MCF 10A (cell line): ENCODE results near the gene HIF1AN. TPM values are rescaled to one million over a fixed set of nuclear protein-coding genes. Genes with fewer than 3 reads are reported as not detected.
A peak's percentile ranks its signal among the peaks of the same experiment; 100 is the strongest.

Source experiments
- BruUV-seq: library from RNA; stranded (reverse); fragments of 400-500 nt; replicated peaks from 2 replicates; lab custom pipeline; 2021; lab: Mats Ljungman, UMichigan
- CTCF ChIA-PET: fragments of 300-600 bp; sonication (Branson Sonifier 250); formaldehyde crosslinking; extraction: SDS; loops from one replicate; lab custom pipeline; 2021; ENCODE audit warnings: antibody characterized with exemption, inconsistent platforms; lab: Yijun Ruan, JAX
- POLR2A ChIA-PET: fragments of 300-600, 350-650 bp; sonication (Branson Sonifier 250); formaldehyde crosslinking; extraction: SDS; loops from one replicate; lab custom pipeline; 2020; ENCODE audit warnings: antibody characterized with exemption, inconsistent platforms; lab: Yijun Ruan, JAX
- DNase-seq: peaks from one replicate; pipeline ENCODE4 v3.0.0-alpha.2; 2018; ENCODE audit not compliant: unreplicated experiment
- H3K27ac Mint-ChIP-seq: one replicate; pipeline ENCODE4 v1.8.0; 2022; ENCODE audit warnings: mild to moderate bottlenecking, low read depth, mixed read lengths; ENCODE audit not compliant: unreplicated experiment
- H3K27me3 Mint-ChIP-seq: one replicate; pipeline ENCODE4 v1.8.0; 2022; ENCODE audit warnings: mixed read lengths; ENCODE audit not compliant: insufficient read depth, unreplicated experiment
- H3K36me3 Mint-ChIP-seq: one replicate; pipeline ENCODE4 v1.8.0; 2022; ENCODE audit warnings: mild to moderate bottlenecking, moderate library complexity, mixed read lengths; ENCODE audit not compliant: insufficient read depth, unreplicated experiment
- H3K4me1 Mint-ChIP-seq: one replicate; pipeline ENCODE4 v1.8.0; 2022; ENCODE audit warnings: mixed read lengths; ENCODE audit not compliant: insufficient read depth, unreplicated experiment
- H3K4me3 Mint-ChIP-seq: one replicate; pipeline ENCODE4 v1.8.0; 2022; ENCODE audit warnings: mild to moderate bottlenecking, moderate library complexity, mixed read lengths; ENCODE audit not compliant: unreplicated experiment
- H3K9me3 Mint-ChIP-seq: one replicate; pipeline ENCODE4 v1.8.0; 2022; ENCODE audit warnings: mixed read lengths; ENCODE audit not compliant: unreplicated experiment
- intact Hi-C: fragments of 100-400 bp; cut with micrococcal nuclease; formaldehyde crosslinking; loops from 2 replicates; pipeline ENCODE4 v1.14.1; 2022
- total RNA-seq: library from RNA; stranded (reverse); gene quantifications from 2 replicates; pipeline ENCODE4 v1.2.3, GENCODE V29; 2022
- TF ChIP-seq, protein P1 (sequence below): fragments of 200-600 bp; IDR thresholded peaks from one replicate; pipeline ENCODE4 v1.8.0; 2022; ENCODE audit warnings: antibody characterized with exemption, mild to moderate bottlenecking; ENCODE audit not compliant: unreplicated experiment

Gene HIF1AN
- total RNA-seq, 1 experiment from 2014 or later = 40.1 TPM

DNA sequence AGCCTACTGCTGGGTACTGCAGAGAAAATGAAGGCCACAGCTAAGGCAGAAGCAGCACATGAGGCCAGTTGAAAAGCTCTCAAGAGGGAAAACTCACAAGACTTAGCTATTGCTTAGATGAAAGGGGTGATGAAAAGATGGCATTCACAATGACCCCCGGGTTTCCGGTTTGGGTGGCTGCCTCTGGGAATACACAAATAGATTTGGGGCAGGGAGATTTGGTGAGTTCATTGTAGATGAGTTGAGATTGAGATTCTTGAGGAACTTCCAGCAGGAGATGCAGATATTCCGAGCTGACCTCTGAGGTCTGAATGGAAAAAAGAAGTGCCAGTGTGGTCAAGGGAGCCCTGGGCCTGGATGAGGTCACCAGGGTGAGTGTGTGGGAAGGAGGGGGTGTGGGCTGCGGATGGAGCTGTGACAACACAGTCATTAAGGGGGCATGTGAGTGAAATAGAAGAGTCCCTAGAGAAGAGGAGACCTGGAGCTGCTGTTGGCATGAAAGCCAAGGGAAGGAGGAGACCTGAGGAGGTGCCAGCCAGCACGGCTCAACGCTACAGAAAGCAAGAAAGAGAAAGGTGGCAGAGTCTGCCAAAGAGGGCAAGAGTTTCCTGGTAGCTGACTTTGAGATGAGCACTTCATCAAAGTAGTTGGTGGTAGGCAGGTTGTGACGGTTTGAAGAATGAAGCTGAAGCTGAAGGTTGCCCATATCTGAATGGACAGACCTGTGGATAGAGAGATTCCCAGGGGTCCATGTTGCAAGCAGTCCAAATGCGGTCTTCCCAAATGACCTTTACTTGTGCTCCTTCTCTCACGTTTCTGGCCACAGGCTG lies 43.7 kb downstream of the HIF1AN start:
- TF ChIP-seq, protein P1, sequence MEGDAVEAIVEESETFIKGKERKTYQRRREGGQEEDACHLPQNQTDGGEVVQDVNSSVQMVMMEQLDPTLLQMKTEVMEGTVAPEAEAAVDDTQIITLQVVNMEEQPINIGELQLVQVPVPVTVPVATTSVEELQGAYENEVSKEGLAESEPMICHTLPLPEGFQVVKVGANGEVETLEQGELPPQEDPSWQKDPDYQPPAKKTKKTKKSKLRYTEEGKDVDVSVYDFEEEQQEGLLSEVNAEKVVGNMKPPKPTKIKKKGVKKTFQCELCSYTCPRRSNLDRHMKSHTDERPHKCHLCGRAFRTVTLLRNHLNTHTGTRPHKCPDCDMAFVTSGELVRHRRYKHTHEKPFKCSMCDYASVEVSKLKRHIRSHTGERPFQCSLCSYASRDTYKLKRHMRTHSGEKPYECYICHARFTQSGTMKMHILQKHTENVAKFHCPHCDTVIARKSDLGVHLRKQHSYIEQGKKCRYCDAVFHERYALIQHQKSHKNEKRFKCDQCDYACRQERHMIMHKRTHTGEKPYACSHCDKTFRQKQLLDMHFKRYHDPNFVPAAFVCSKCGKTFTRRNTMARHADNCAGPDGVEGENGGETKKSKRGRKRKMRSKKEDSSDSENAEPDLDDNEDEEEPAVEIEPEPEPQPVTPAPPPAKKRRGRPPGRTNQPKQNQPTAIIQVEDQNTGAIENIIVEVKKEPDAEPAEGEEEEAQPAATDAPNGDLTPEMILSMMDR = no peak
- ChIA-PET CTCF (interaction anchor here (0.5 kb wide), 1 partner anchor 950 kb away, joined by 3 read pairs; no protein-coding TSS in a partner anchor), POLR2A (no interaction called here)
- intact Hi-C loops = no loop called here
- Mint-ChIP-seq H3K36me3 (no peaks in the 10 kb centered on the region), H3K4me1 (no peaks in the 10 kb centered on the region), H3K27ac (no peak overlapping the region), H3K27me3 (peaks cover 82% of the 10 kb centered on the region), H3K4me3 (no peak overlapping the region), H3K9me3 (no peaks in the 10 kb centered on the region)
- DNase-seq = no peak
- BruUV-seq = no TSS peak

DNA sequence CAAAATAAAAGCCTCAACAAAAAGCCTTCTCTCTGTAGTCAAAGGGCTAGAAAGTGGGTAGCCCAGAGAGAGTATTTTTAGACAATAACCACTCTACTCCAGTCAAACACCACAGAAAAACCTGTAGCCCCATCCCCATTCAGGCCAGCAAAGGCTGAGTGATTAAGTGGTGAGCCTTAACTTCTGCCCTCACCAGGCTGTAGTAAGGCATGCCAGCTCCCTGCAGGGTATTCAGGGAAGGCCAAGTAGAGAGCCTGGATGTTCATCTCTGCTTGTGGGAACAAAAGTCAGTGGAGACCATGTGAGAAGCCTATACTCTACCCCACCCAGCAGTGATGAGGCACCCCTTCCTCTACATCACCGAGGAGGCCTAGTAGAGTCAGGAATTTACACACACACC lies 51.2 kb downstream of the HIF1AN start:
- Mint-ChIP-seq H3K27ac (no peak overlapping the region), H3K27me3 (peaks cover 83% of the 10 kb centered on the region), H3K4me1 (no peaks in the 10 kb centered on the region), H3K9me3 (peaks cover 18% of the 10 kb centered on the region), H3K4me3 (no peak overlapping the region), H3K36me3 (no peaks in the 10 kb centered on the region)
- ChIA-PET CTCF (no interaction called here), POLR2A (no interaction called here)
- BruUV-seq = no TSS peak
- TF ChIP-seq, protein P1 = no peak
- intact Hi-C loops = no loop called here
- no peak for DNase-seq

DNA sequence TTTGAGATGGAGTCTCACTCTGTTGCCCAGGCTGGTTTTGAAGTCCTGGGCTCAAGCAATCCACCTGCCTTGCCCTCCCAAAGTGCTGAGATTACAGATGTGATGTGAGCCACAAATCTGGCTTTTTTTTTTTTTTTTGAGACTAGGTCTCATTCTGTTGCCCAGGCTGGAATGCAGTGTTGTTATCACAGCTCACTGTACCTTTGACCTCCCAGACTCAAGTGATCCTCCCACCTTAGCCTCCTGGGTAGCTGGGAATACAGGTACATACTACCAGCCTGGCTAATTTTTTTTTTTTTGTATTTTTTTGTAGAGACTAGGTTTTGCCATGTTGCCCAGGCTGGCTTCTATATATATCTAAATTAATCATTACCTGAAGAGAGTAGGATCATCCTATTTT lies 62.4 kb downstream of the HIF1AN start:
- Mint-ChIP-seq H3K9me3 (no peaks in the 10 kb centered on the region), H3K36me3 (no peaks in the 10 kb centered on the region), H3K27me3 (peaks cover 32% of the 10 kb centered on the region), H3K4me1 (peaks cover 6% of the 10 kb centered on the region), H3K27ac (no peak overlapping the region), H3K4me3 (no peak overlapping the region)
- no TSS peak for BruUV-seq
- DNase-seq = no peak
- POLR2A ChIA-PET = interaction anchor here (0.6 to 1.4 kb wide), 3 partner anchors 10 to 121 kb away, joined by 3 to 4 read pairs (median 3); no protein-coding TSS in a partner anchor
- intact Hi-C loops = no loop called here
- TF ChIP-seq, protein P1 = no peak
- CTCF ChIA-PET = interaction anchor here (0.6 to 0.8 kb wide), 3 partner anchors 11 to 509 kb away, joined by 3 to 4 read pairs (median 3); no protein-coding TSS in a partner anchor

DNA sequence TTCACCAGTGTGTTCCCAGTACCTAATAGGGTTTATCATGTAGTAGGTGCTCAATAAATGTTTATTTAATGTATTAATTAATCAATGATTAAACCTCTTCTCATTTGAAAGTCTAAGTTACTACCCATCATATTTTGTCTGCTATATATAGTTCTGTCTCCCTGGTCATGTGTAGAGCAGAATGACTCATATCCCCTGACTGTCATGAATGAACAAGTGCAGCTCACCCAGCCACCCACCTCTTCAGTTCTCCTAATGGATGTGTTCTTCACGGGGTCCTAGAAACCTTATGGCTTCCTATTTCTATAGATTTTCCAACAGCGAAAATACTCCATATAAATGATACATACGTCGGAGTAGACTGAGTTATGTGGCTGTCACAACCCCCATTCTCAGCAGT lies 64.5 kb downstream of the HIF1AN start:
- H3K27ac Mint-ChIP-seq = no peak overlapping the region
- peak; percentile 8 for DNase-seq

More for the DNA sequence above, 64.5 kb downstream of the HIF1AN start:
- peaks cover 6% of the 10 kb centered on the region for H3K4me1 Mint-ChIP-seq
- no peaks in the 10 kb centered on the region for H3K36me3 Mint-ChIP-seq
- H3K4me3 Mint-ChIP-seq = no peak overlapping the region
- TF ChIP-seq, protein P1 = no peak
- POLR2A ChIA-PET = no interaction called here
- peaks cover 3% of the 10 kb centered on the region for H3K9me3 Mint-ChIP-seq
- CTCF ChIA-PET = no interaction called here
- BruUV-seq = no TSS peak
- intact Hi-C loops = no loop called here
- peaks cover 45% of the 10 kb centered on the region for H3K27me3 Mint-ChIP-seq
